Panc1 (cell line): Measurements from ENCODE around the gene CHAF1A. TPM values are rescaled to one million over a fixed set of nuclear protein-coding genes. Genes with fewer than 3 reads are reported as not detected.

Experiments
- ATAC-seq: fragments of 200-7000 bp; cut with Tn5 transposase; 2 replicates; pipeline ENCODE4 v1.9.1; 2020; ENCODE audit warnings: mild to moderate bottlenecking, moderate library complexity
- BruUV-seq: library from RNA; stranded (reverse); fragments of 400-500 nt; replicated peaks from 2 replicates; lab custom pipeline; 2021; lab: Mats Ljungman, UMichigan
- CTCF ChIA-PET: fragments of 300-600 bp; sonication (Branson Sonifier 250); formaldehyde crosslinking; loops from one replicate; lab custom pipeline; 2022; ENCODE audit warnings: antibody characterized with exemption; lab: Charles Lee
- POLR2A ChIA-PET: fragments of 300-600 bp; sonication (Branson Sonifier 250); formaldehyde crosslinking; loops from one replicate; lab custom pipeline; 2022; ENCODE audit warnings: antibody characterized with exemption; lab: Charles Lee
- DNase-seq: peaks from one replicate; pipeline ENCODE4 v3.0.0-alpha.2; 2010; ENCODE audit warnings: low read depth, low spot score
- H3K27ac ChIP-seq: 2 replicates; pipeline ENCODE4 v1.5.1; 2011; ENCODE audit warnings: mild to moderate bottlenecking, low read length, inconsistent platforms
- H3K27me3 ChIP-seq: fragments of 200-500 bp; sonication (Bioruptor generic); 2 replicates; pipeline ENCODE4 v1.6.0; 2014; ENCODE audit warnings: low read length, inconsistent platforms; ENCODE audit not compliant: control insufficient read depth, insufficient read depth
- H3K36me3 ChIP-seq: fragments of 200-500 bp; sonication (Bioruptor generic); 2 replicates; pipeline ENCODE4 v1.5.1; 2014; ENCODE audit warnings: inconsistent platforms, mild to moderate bottlenecking, low read length, moderate library complexity; ENCODE audit not compliant: control insufficient read depth, insufficient read depth
- H3K4me1 ChIP-seq: 2 replicates; pipeline ENCODE4 v1.5.1; 2011; ENCODE audit warnings: inconsistent platforms, mild to moderate bottlenecking, low read length, moderate library complexity; ENCODE audit not compliant: control insufficient read depth, insufficient read depth
- H3K4me3 ChIP-seq, 2 experiments: 2 replicates each; pipeline ENCODE4 v1.5.1; 2011 to 2012; ENCODE audit warnings: low read depth in 2 of 2, low read length in 2 of 2, mild to moderate bottlenecking in 2 of 2, inconsistent platforms in 1 of 2, moderate library complexity in 1 of 2
- H3K9me3 ChIP-seq: fragments of 200-500 bp; sonication (Bioruptor generic); 2 replicates; pipeline ENCODE4 v1.5.1; 2014; ENCODE audit warnings: low read depth, mild to moderate bottlenecking, inconsistent platforms, low read length, moderate library complexity; ENCODE audit not compliant: control insufficient read depth, insufficient read depth
- CTCF ChIP-seq: fragments of 450-650 bp; IDR thresholded peaks from 2 replicates; pipeline ENCODE4 v1.5.1; 2017; ENCODE audit warnings: mild to moderate bottlenecking
- POLR2AphosphoS5 ChIP-seq: IDR thresholded peaks from 2 replicates; pipeline ENCODE4 v1.6.1; 2012; ENCODE audit warnings: mild to moderate bottlenecking, low read depth, low read length, moderate library complexity
- REST ChIP-seq, 2 experiments: IDR thresholded peaks; 2 replicates each; pipeline ENCODE4 v1.6.1; 2011 to 2012; ENCODE audit warnings: low read depth in 2 of 2, control low read depth in 1 of 2, low read length in 1 of 2, mild to moderate bottlenecking in 1 of 2, moderate library complexity in 1 of 2; ENCODE audit not compliant: insufficient read depth in 1 of 2
- SIN3A ChIP-seq: IDR thresholded peaks from 2 replicates; pipeline ENCODE4 v1.6.1; 2012; ENCODE audit warnings: low read depth, mild to moderate bottlenecking, low read length, moderate library complexity, borderline replicate concordance; ENCODE audit not compliant: insufficient read depth
- TCF7L2 ChIP-seq: IDR thresholded peaks from 2 replicates; pipeline ENCODE4 v1.6.1; 2011; ENCODE audit warnings: mild to moderate bottlenecking, low read depth, low read length, inconsistent platforms
- in situ Hi-C: cut with HindIII; loops from 2 replicates; pipeline ENCODE4 v1.10.0; 2016; ENCODE audit warnings: low sequenced_read_pairs, low pct_unique_long_range_greater_than_20kb
- intact Hi-C: fragments of 100-400 bp; cut with micrococcal nuclease; formaldehyde crosslinking; loops from one replicate; pipeline ENCODE4 v1.10.0; 2022; ENCODE audit not compliant: unreplicated experiment
- total RNA-seq: library from RNA; stranded (reverse); gene quantifications from one replicate; pipeline ENCODE4 v1.2.1, GENCODE V29; 2021; ENCODE audit not compliant: unreplicated experiment

CHAF1A gene
- total RNA-seq, 1 experiment from 2014 or later: 45.4 TPM

- no peaks in the 10 kb centered on the region for H3K9me3 ChIP-seq
- no peaks in the 10 kb centered on the region for H3K4me1 ChIP-seq
- no peaks in the 10 kb centered on the region for H3K36me3 ChIP-seq
- H3K27me3 ChIP-seq: no peaks in the 10 kb centered on the region
- intact Hi-C loops (no loop called here), in situ Hi-C loops (no loop called here)
- no TSS peak for BruUV-seq
- no peak overlapping the region for H3K27ac ChIP-seq
- ATAC-seq (no peak), DNase-seq (no peak)
- CTCF ChIA-PET: no interaction called here
- TF ChIP-seq REST (IDR thresholded peaks at IDR 0.05; ENCODE audit: insufficient read depth in 1 of 2, low read depth in 2 of 2, low read length in 1 of 2) (no peak), TCF7L2 (no peak), POLR2AphosphoS5 (no peak), CTCF (no peak), SIN3A (no peak)
- no peak overlapping the region for H3K4me3 ChIP-seq
- POLR2A ChIA-PET: interaction anchor here (0.6 kb wide), 1 partner anchor 93 kb away, joined by 3 read pairs; no protein-coding TSS in a partner anchor
Observed at GRCh38 chr19:4432918-4433506, 30.6 kb downstream of the CHAF1A start.

GRCh38 chr19:4434391-4434790, 32.0 kb downstream of the CHAF1A start:
- no peak overlapping the region for H3K27ac ChIP-seq
- ChIA-PET CTCF (no interaction called here), POLR2A (no interaction called here)
- no TSS peak for BruUV-seq
- no peak for ATAC-seq
- DNase-seq: no peak
- H3K36me3 ChIP-seq: no peaks in the 10 kb centered on the region
- no peak overlapping the region for H3K4me3 ChIP-seq
- intact Hi-C loops: no loop called here
- no peaks in the 10 kb centered on the region for H3K27me3 ChIP-seq
- no peaks in the 10 kb centered on the region for H3K9me3 ChIP-seq
- H3K4me1 ChIP-seq: no peaks in the 10 kb centered on the region
- in situ Hi-C loops: no loop called here
- TF ChIP-seq POLR2AphosphoS5 (no peak), TCF7L2 (no peak), SIN3A (no peak)

GRCh38 chr19:4436231-4436630, 33.8 kb downstream of the CHAF1A start:
- intact Hi-C loops: no loop called here
- H3K36me3 ChIP-seq: no peaks in the 10 kb centered on the region
- DNase-seq (no peak), ATAC-seq (no peak)
- in situ Hi-C loops: no loop called here
- H3K9me3 ChIP-seq: no peaks in the 10 kb centered on the region
- no peak overlapping the region for H3K4me3 ChIP-seq
- no peaks in the 10 kb centered on the region for H3K4me1 ChIP-seq
- no peak for TF ChIP-seq POLR2AphosphoS5
- no peak for TF ChIP-seq SIN3A
- TF ChIP-seq CTCF: no peak
- no peak for TF ChIP-seq REST (IDR thresholded peaks at IDR 0.05; ENCODE audit: insufficient read depth in 1 of 2, low read depth in 2 of 2, low read length in 1 of 2)
- no peak for TF ChIP-seq TCF7L2
- ChIA-PET CTCF (no interaction called here), POLR2A (no interaction called here)
- no TSS peak for BruUV-seq
- H3K27me3 ChIP-seq: no peaks in the 10 kb centered on the region
- no peak overlapping the region for H3K27ac ChIP-seq
